GM10266 (cell line): ENCODE measurements around the gene VPREB3.

Experiments
- DNase-seq: peaks from one replicate; pipeline ENCODE4 v3.0.0; 2012; ENCODE audit errors: extremely low spot score
- TF ChIP-seq, protein P1 (sequence below): IDR thresholded peaks from 2 replicates; pipeline ENCODE4 v1.5.1; 2012; ENCODE audit warnings: mild to moderate bottlenecking, low read depth; ENCODE audit not compliant: control insufficient read depth, insufficient read depth; ENCODE audit errors: missing control alignments

The VPREB3 gene

DNA sequence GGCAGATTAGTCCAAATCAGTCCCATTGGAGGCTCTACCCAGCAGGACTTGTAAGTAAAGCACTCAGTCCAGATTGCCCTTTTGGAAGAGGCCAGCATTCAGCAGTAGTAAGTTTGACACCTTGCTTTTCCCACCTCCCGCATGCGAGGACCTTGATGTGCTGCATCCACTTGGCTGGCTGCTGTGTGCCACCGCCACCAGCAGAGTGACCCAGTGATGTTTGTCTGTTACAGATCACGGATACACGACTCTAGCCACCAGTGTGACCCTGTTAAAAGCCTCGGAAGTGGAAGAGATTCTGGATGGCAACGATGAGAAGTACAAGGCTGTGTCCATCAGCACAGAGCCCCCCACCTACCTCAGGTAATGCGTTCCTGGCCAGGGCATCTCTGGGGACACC lies 39.1 kb upstream of the VPREB3 start:
- TF ChIP-seq, protein P1, sequence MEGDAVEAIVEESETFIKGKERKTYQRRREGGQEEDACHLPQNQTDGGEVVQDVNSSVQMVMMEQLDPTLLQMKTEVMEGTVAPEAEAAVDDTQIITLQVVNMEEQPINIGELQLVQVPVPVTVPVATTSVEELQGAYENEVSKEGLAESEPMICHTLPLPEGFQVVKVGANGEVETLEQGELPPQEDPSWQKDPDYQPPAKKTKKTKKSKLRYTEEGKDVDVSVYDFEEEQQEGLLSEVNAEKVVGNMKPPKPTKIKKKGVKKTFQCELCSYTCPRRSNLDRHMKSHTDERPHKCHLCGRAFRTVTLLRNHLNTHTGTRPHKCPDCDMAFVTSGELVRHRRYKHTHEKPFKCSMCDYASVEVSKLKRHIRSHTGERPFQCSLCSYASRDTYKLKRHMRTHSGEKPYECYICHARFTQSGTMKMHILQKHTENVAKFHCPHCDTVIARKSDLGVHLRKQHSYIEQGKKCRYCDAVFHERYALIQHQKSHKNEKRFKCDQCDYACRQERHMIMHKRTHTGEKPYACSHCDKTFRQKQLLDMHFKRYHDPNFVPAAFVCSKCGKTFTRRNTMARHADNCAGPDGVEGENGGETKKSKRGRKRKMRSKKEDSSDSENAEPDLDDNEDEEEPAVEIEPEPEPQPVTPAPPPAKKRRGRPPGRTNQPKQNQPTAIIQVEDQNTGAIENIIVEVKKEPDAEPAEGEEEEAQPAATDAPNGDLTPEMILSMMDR, result no peak
- DNase-seq, result no peak

DNA sequence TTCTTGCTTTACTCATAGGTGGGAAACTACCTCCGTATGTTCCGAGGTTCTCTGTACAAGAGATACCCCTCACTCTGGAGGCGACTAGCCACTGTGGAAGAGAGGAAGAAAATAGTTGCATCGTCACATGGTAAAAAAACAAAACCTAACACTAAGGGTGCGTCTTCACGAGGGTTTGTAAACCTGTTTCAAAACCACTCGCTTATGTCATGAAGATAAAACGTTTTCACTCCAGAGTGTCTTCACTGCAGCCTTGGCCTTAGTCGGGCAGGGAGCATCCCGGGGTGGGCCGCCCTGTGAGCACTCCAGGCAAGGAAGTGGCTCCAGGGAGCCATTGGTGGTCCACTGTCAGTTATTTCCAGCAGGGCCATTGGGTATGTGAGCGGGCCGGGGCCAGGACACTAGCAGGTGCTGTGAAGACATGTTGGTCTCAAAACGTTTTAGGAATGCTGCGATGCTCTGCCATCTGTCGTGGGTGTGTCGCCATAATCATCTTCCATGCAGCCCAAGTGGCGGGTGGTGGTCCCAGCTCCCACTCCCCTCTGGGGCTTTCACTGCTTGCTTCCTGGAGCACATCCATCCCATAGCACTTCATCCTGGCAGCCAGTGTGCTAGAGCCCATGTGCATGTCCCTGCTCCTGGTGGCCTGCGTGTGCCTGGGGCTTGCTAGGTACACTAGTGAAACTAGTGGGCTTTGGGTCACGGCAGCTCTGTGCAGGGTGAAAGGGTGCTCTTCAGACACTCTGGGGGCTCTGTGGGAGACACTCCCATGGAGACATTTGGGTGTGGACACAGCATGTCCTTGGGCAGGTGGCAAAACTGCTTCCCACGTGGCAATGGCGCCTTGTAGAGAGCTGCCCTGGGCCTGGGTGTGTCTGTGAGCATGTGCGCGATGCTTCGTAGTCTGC lies 37.8 kb upstream of the VPREB3 start:
- no peak for DNase-seq
- TF ChIP-seq, protein P1, result no peak

DNA sequence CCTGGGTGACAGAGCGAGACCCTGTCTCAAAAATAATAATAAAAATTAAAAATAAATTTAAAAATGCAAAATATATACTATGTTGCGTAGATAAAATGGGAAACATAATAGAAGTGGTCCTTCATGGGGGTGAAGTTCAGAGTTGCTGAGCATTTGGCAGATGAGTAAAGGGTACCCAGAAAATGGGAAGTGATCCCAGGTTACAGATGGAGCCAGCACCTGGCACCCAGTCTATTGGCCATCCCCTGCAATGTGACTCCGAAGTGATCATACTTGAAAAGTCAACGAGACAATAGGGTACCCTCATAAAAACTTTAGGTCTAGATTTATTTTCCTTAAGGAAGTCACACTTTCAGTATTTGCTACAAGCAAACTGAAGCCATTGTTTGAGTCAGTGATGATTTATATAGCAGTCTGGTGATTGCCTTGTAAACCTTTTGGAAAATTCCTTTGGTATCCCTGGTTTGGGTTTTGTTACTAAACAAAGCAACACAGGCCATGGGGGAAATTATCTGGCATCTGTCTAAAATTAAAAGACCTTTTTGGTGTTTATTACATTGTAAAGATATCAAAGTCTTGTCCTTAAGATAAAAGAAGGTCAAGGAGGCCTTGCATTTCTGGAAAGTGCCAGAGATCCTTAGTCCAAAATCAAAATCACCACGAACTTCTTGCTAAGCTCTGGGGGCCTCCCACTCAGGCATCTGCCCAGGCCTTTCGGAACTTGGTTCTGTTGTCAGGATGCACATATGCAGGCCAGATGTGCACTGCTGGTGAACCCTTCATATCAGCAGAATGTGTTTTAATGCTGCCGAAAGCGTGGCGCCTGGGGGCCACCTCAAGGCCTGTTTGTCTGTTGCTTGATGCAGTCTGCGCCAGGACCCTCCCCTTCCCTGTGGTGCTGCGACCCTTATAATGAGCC lies 36.9 kb upstream of the VPREB3 start:
- no peak for DNase-seq
- TF ChIP-seq, protein P1, result no peak

DNA sequence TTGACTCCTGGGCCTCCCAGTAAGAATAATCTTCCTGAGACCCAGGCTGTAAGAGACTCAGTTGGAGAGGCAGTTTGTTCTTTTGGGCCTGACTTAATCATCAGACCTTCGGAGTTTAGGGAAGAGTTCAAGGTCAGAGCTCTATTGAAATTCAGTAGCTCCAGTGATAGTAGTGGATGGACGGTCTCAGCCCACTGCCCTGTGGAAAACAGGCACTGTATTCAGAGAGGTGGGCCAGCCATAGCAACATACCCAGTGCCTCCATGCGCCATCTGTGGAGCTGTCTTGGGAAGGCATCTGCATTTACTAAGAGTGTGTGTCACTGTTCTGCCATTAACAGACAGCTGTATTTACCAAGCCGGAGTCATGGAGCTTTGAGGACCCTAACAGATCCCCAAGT lies 35.4 kb upstream of the VPREB3 start:
- TF ChIP-seq, protein P1, result no peak
- no peak for DNase-seq

DNA sequence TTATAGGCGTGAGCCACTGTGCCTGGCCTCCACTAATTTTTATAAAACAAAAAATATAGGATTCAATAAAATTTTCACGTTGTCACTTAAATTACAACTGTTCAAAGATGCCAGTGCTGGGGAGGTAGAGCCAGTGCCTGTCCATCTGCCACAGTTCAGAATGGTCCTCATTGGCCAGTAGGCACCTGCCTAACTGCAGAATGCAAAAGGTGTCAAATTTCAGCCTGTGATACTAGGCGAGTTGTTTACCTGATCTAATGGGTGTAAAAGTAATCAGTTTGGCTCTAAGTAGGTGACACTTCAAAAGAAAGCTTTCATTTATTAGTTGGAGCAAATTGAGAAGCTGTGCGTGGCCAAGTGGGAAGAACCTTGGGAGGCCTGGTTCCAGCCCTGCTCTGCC lies 34.9 kb upstream of the VPREB3 start:
- TF ChIP-seq, protein P1, result no peak
- no peak for DNase-seq

DNA sequence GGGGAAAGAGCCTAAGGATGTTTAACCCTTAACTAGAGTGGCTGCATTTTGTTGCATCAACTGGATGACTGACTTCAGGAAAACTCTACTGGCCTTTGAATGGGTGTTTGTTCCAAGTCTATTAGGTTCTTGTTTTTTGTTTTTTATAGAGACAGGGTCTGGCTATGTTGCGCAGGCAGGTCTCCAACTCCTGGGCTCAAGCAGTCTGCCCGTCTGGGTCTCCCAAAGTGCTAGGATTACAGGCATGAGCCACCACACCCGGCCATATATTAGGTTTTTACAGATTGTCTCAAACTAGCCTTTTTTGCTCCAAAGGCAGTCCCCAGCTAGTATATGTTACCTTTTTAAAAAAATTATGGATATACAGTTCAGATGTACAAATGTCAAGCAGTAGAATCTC lies 33.7 kb upstream of the VPREB3 start:
- TF ChIP-seq, protein P1, result no peak
- no peak for DNase-seq
